DOHH2 (cell line): ENCODE results near the gene ZNF25.

ENCODE experiments used
- H3F3A ChIP-seq: fragments of 200-600 bp; sonication (generic), shearing (Covaris generic); 2 replicates; pipeline ENCODE4 v1.6.0; 2016; ENCODE audit warnings: antibody characterized with exemption, mild to moderate bottlenecking; ENCODE audit not compliant: control insufficient read depth, insufficient read depth
- H3K27ac ChIP-seq: fragments of 200-600 bp; sonication (generic); 2 replicates; pipeline ENCODE4 v1.5.1; 2014; ENCODE audit warnings: low read depth, mild to moderate bottlenecking, low read length, moderate library complexity
- H3K27me3 ChIP-seq: fragments of 200-600 bp; sonication (generic); 2 replicates; pipeline ENCODE4 v1.6.1; 2014; ENCODE audit warnings: mild to moderate bottlenecking, low read length, mixed read lengths; ENCODE audit not compliant: control insufficient read depth
- H3K36me3 ChIP-seq: fragments of 200-600 bp; sonication (generic); 2 replicates; pipeline ENCODE4 v1.6.1; 2014; ENCODE audit warnings: mild to moderate bottlenecking, low read length, moderate library complexity, mixed read lengths; ENCODE audit not compliant: control insufficient read depth
- H3K4me1 ChIP-seq: fragments of 200-600 bp; sonication (generic); 2 replicates; pipeline ENCODE4 v1.6.1; 2014; ENCODE audit warnings: mild to moderate bottlenecking, low read length, mixed read lengths; ENCODE audit not compliant: control insufficient read depth
- H3K4me2 ChIP-seq: fragments of 200-600 bp; sonication (generic); 2 replicates; pipeline ENCODE4 v1.6.0; 2014; ENCODE audit warnings: mild to moderate bottlenecking, low read length, moderate library complexity
- H3K4me3 ChIP-seq: fragments of 200-600 bp; sonication (generic); 2 replicates; pipeline ENCODE4 v1.5.1; 2014; ENCODE audit warnings: mild to moderate bottlenecking, low read length, mixed read lengths
- H3K79me2 ChIP-seq: fragments of 200-600 bp; sonication (generic); 2 replicates; pipeline ENCODE4 v1.6.1; 2014; ENCODE audit warnings: mild to moderate bottlenecking, low read length, mixed read lengths; ENCODE audit not compliant: control insufficient read depth
- H3K9me2 ChIP-seq: fragments of 200-600 bp; sonication (generic); replicated peaks from 2 replicates; pipeline ENCODE4 v1.6.1; 2014; ENCODE audit warnings: mild to moderate bottlenecking, low read length, mixed read lengths; ENCODE audit not compliant: control insufficient read depth
- H3K9me3 ChIP-seq: fragments of 200-600 bp; sonication (generic); 2 replicates; pipeline ENCODE4 v1.6.1; 2014; ENCODE audit warnings: antibody characterized with exemption, low read length, mixed read lengths; ENCODE audit not compliant: control insufficient read depth, insufficient read depth
- H4K20me1 ChIP-seq: fragments of 200-600 bp; sonication (generic); 2 replicates; pipeline ENCODE4 v1.6.0; 2014; ENCODE audit warnings: low read depth, mild to moderate bottlenecking, antibody characterized with exemption, low read length, moderate library complexity; ENCODE audit not compliant: control insufficient read depth, insufficient read depth
- EZH2phosphoT487 ChIP-seq: fragments of 200-600 bp; sonication (generic); IDR thresholded peaks from 2 replicates; pipeline ENCODE4 v1.6.1; 2017; ENCODE audit warnings: borderline replicate concordance, mild to moderate bottlenecking, antibody characterized with exemption, low read length, moderate library complexity, mixed read lengths
- TF ChIP-seq, protein P1 (sequence below): fragments of 200-600 bp; sonication (generic); IDR thresholded peaks from one replicate; pipeline ENCODE4 v1.5.1; 2014; ENCODE audit warnings: antibody characterized with exemption, mild to moderate bottlenecking, low read depth, low read length; ENCODE audit not compliant: poor library complexity, severe bottlenecking

The ZNF25 gene

DNA sequence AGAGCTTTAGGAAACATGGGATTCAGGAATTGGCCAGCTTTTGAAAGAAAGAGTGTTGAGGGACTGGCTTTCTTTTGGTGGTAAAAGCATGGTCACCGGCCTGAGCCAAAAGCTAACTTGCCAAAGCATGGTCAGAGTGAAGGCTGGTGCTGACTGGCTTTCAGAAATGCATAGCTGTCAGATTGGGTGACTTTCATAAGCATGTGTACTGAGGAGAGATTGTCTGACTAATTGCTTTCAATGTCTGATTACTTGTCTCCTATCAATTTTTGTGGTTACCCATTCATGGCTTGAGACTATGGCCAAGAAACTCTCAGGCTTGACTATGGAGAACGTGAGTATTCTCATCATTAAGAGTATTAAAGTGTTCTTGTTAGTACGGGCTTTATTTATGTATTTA is 28.2 kb downstream of the ZNF25 start:
- Histone ChIP-seq H3K4me2 (no peak overlapping the region), H3K4me3 (no peak overlapping the region), H3K9me2 (no peaks in the 10 kb centered on the region), H3K4me1 (no peaks in the 10 kb centered on the region), H3K9me3 (no peaks in the 10 kb centered on the region), H3K27ac (no peak overlapping the region), H3K27me3 (no peaks in the 10 kb centered on the region), H3F3A (no peaks in the 10 kb centered on the region), H3K36me3 (peaks cover 5% of the 10 kb centered on the region; the same call in 1 of the 2 replicates), H3K79me2 (no peaks in the 10 kb centered on the region), H4K20me1 (no peaks in the 10 kb centered on the region)
- TF ChIP-seq, protein P1, sequence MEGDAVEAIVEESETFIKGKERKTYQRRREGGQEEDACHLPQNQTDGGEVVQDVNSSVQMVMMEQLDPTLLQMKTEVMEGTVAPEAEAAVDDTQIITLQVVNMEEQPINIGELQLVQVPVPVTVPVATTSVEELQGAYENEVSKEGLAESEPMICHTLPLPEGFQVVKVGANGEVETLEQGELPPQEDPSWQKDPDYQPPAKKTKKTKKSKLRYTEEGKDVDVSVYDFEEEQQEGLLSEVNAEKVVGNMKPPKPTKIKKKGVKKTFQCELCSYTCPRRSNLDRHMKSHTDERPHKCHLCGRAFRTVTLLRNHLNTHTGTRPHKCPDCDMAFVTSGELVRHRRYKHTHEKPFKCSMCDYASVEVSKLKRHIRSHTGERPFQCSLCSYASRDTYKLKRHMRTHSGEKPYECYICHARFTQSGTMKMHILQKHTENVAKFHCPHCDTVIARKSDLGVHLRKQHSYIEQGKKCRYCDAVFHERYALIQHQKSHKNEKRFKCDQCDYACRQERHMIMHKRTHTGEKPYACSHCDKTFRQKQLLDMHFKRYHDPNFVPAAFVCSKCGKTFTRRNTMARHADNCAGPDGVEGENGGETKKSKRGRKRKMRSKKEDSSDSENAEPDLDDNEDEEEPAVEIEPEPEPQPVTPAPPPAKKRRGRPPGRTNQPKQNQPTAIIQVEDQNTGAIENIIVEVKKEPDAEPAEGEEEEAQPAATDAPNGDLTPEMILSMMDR, result no peak

- Histone ChIP-seq H3K9me3 (no peaks in the 10 kb centered on the region), H3F3A (no peaks in the 10 kb centered on the region), H3K4me2 (no peak overlapping the region), H4K20me1 (no peaks in the 10 kb centered on the region), H3K27ac (no peak overlapping the region), H3K4me1 (no peaks in the 10 kb centered on the region), H3K79me2 (no peaks in the 10 kb centered on the region), H3K36me3 (no peaks in the 10 kb centered on the region; the same call in 1 of the 2 replicates), H3K9me2 (no peaks in the 10 kb centered on the region), H3K27me3 (no peaks in the 10 kb centered on the region), H3K4me3 (no peak overlapping the region)
- TF ChIP-seq EZH2phosphoT487, result no peak
- TF ChIP-seq, protein P1, result no peak
Measured at GRCh38 chr10:37947526-37947925, 28.9 kb downstream of the ZNF25 start.

GRCh38 chr10:37937864-37938263 is 38.6 kb downstream of the ZNF25 start:
- H3K9me2 ChIP-seq, result no peaks in the 10 kb centered on the region
- no peaks in the 10 kb centered on the region for H3F3A ChIP-seq
- no peaks in the 10 kb centered on the region for H4K20me1 ChIP-seq
- H3K27ac ChIP-seq, result no peak overlapping the region
- no peaks in the 10 kb centered on the region for H3K79me2 ChIP-seq
- H3K9me3 ChIP-seq, result no peaks in the 10 kb centered on the region
- no peak for TF ChIP-seq EZH2phosphoT487
- no peak overlapping the region for H3K4me2 ChIP-seq
- H3K4me1 ChIP-seq, result no peaks in the 10 kb centered on the region
- no peaks in the 10 kb centered on the region for H3K27me3 ChIP-seq
- no peaks in the 10 kb centered on the region for H3K36me3 ChIP-seq
- H3K4me3 ChIP-seq, result no peak overlapping the region

GRCh38 chr10:37934791-37935190 is 41.7 kb downstream of the ZNF25 start:
- H3K4me3 ChIP-seq, result no peak overlapping the region
- H3F3A ChIP-seq, result no peaks in the 10 kb centered on the region
- TF ChIP-seq, protein P1, result no peak
- TF ChIP-seq EZH2phosphoT487, result no peak
- H3K27me3 ChIP-seq, result no peaks in the 10 kb centered on the region
- no peaks in the 10 kb centered on the region for H3K36me3 ChIP-seq
- H3K4me1 ChIP-seq, result no peaks in the 10 kb centered on the region
- no peak overlapping the region for H3K4me2 ChIP-seq
- no peaks in the 10 kb centered on the region; the same call in none of the 2 replicates for H3K9me3 ChIP-seq
- no peaks in the 10 kb centered on the region for H3K79me2 ChIP-seq
- H3K27ac ChIP-seq, result no peak overlapping the region
- no peaks in the 10 kb centered on the region for H3K9me2 ChIP-seq
- H4K20me1 ChIP-seq, result no peaks in the 10 kb centered on the region
